K562 (cell line): ENCODE measurements around the gene GNAZ. TPM values are rescaled to one million over a fixed set of nuclear protein-coding genes. Genes with fewer than 3 reads are reported as not detected.

ENCODE experiments used
- CBFA2T2 ChIP-seq: fragments of 450-650 bp; conservative IDR thresholded peaks from 2 replicates; pipeline ENCODE4 v1.6.1; 2017; ENCODE audit warnings: mild to moderate bottlenecking
- CSDE1 ChIP-seq, 2 experiments: fragments of 450-650 bp; IDR thresholded peaks; 2 replicates each; pipeline ENCODE4 v1.6.1; 2016; ENCODE audit warnings: mild to moderate bottlenecking in 1 of 2
- GTF2F1 ChIP-seq: IDR thresholded peaks from 2 replicates; pipeline ENCODE4 v1.6.1; 2011; ENCODE audit warnings: low read depth, low read length, improper control_type of control experiment
- KDM4B ChIP-seq, 2 experiments: fragments of 450-650 bp in 1 of 2; sonication (generic) in 1 of 2; IDR thresholded peaks; 2 replicates each; pipeline ENCODE4 v1.6.1; 2016 to 2017; ENCODE audit warnings: borderline replicate concordance in 2 of 2, antibody characterized with exemption in 1 of 2, low read depth in 1 of 2, mild to moderate bottlenecking in 1 of 2
- MTF1 ChIP-seq: fragments of 250-450 bp; sonication (Bioruptor Pico); IDR thresholded peaks from 2 replicates; pipeline ENCODE4 v1.9.0; 2021; ENCODE audit warnings: moderate library complexity, mild to moderate bottlenecking, inconsistent platforms, borderline replicate concordance
- PHF20 ChIP-seq: fragments of 450-650 bp; IDR thresholded peaks from 2 replicates; pipeline ENCODE4 v1.6.1; 2018; ENCODE audit not compliant: partially characterized antibody
- RAD21 ChIP-seq, 2 experiments: fragments of 250-450 bp in 1 of 2; fragments of 450-650 bp in 1 of 2; sonication (Bioruptor Pico) in 1 of 2; formaldehyde crosslinking in 1 of 2; IDR thresholded peaks in 1 of 2; conservative IDR thresholded peaks in 1 of 2; 2 replicates each; pipeline versions ENCODE4 v1.4.0 to v1.8.0; 2020 to 2022; ENCODE audit warnings: mild to moderate bottlenecking in 2 of 2, moderate library complexity in 1 of 2
- SRSF3 ChIP-seq: fragments of 200-400 bp; formaldehyde crosslinking; IDR thresholded peaks from 2 replicates; pipeline ENCODE4 v1.6.1; 2016; ENCODE audit warnings: mild to moderate bottlenecking, low read length, moderate library complexity; ENCODE audit not compliant: insufficient read depth
- TCF7L2 ChIP-seq: fragments of 150-350 bp; IDR thresholded peaks from 2 replicates; pipeline ENCODE4 v1.6.1; 2016; ENCODE audit warnings: low read depth, mild to moderate bottlenecking, low read length, moderate library complexity
- ZNF12 ChIP-seq: sonication (generic); formaldehyde crosslinking; IDR thresholded peaks from 2 replicates; pipeline ENCODE4 v1.4.0; 2020; ENCODE audit warnings: mild to moderate bottlenecking, missing genetic modification reagents
- polyA plus RNA-seq, 8 experiments: library from polyadenylated mRNA; depleted of rRNA in 4 of 8; stranded (reverse) in 5 of 8; unstranded in 3 of 8; fragments of >200 nt; fragmentation: Nextera tagmentation in 2 of 8; fragmentation: Illumina TruSeq in 1 of 8; extraction: Ambion mirVana in 2 of 8; extraction: Trizol in 1 of 8; gene quantifications; 2 replicates each; pipeline versions ENCODE4 v1.2.1 to v1.2.3, GENCODE V29; 2011 to 2014; ENCODE audit warnings: inconsistent platforms in 1 of 8, missing spikeins in 1 of 8
- total RNA-seq, 7 experiments: library from RNA; depleted of rRNA in 6 of 7; stranded (reverse); fragments of >200 nt in 6 of 7; fragmentation: Illumina TruSeq in 2 of 7; extraction: Trizol in 2 of 7; gene quantifications; 2 replicates each; pipeline versions ENCODE4 v1.2.1 to v1.2.3, GENCODE V29; 2011 to 2021; ENCODE audit warnings: low replicate concordance in 1 of 7
- TF ChIP-seq, protein P1 (sequence below), 2 experiments: fragments of 450-650 bp in 1 of 2; sonication (generic) in 1 of 2; formaldehyde crosslinking in 1 of 2; IDR thresholded peaks; 2 replicates each; pipeline versions ENCODE4 v1.7.1 to v1.9.0; 2016 to 2022; ENCODE audit warnings: inconsistent platforms in 1 of 2, mild to moderate bottlenecking in 1 of 2, missing genetic modification reagents in 1 of 2
- TF ChIP-seq, protein P2 (sequence below): fragments of 250-450 bp; sonication (Bioruptor Pico); IDR thresholded peaks from 2 replicates; pipeline ENCODE4 v1.5.0; 2021
- TF ChIP-seq, protein P3 (sequence below): sonication (generic); formaldehyde crosslinking; IDR thresholded peaks from 2 replicates; pipeline ENCODE4 v1.8.1; 2023; ENCODE audit warnings: mild to moderate bottlenecking, missing genetic modification reagents
- TF ChIP-seq, protein P4 (sequence below): IDR thresholded peaks from 2 replicates; pipeline ENCODE4 v1.6.1; 2014; ENCODE audit warnings: antibody characterized with exemption

GNAZ gene
- total and polyA plus RNA-seq, 9 of the 15 experiments (the other 6 are each of a cell fraction or from before 2014, with no cell fraction given): 0.04 to 0.22 (median 0.13) TPM; not detected in 3

DNA sequence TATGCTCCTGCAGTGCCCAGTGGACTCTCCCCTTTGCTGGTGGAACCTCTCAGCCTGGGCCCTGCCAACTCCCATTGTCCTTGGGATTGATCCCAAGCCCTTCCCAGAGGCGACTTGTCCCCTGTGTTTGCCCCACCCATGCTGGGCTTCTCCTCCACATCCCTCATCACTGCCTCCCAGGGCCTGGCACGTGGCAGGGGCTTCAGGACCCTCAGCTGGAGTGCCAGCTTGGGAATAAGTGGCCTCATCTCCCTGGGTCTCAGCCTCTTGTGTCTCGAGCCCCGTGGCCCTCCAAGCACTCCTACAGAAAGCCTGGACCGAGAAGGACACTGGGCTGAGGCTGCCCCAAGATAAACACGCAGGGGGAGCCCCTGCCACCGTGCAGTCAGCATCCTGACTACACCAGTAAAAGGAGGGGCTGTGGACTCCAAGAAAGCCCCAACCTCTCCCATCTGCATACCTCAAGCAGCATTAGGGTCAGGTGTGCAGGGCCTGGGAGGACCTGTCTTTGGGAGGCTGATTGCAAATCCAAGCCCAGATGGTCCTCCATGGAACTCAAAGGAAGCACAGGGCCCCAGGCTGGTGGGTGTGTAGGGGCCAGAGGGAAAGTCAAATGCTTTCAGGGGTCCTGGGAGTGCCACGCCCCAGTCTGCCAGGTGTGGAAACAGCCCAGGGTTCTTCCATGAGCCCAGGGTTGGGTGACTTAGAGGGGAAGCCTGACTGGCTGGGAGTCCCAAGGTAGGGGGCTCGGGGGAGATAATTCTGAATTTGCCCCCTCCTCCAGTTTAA lies 9.5 kb upstream of the GNAZ start (continued):
- TF ChIP-seq, protein P1, sequence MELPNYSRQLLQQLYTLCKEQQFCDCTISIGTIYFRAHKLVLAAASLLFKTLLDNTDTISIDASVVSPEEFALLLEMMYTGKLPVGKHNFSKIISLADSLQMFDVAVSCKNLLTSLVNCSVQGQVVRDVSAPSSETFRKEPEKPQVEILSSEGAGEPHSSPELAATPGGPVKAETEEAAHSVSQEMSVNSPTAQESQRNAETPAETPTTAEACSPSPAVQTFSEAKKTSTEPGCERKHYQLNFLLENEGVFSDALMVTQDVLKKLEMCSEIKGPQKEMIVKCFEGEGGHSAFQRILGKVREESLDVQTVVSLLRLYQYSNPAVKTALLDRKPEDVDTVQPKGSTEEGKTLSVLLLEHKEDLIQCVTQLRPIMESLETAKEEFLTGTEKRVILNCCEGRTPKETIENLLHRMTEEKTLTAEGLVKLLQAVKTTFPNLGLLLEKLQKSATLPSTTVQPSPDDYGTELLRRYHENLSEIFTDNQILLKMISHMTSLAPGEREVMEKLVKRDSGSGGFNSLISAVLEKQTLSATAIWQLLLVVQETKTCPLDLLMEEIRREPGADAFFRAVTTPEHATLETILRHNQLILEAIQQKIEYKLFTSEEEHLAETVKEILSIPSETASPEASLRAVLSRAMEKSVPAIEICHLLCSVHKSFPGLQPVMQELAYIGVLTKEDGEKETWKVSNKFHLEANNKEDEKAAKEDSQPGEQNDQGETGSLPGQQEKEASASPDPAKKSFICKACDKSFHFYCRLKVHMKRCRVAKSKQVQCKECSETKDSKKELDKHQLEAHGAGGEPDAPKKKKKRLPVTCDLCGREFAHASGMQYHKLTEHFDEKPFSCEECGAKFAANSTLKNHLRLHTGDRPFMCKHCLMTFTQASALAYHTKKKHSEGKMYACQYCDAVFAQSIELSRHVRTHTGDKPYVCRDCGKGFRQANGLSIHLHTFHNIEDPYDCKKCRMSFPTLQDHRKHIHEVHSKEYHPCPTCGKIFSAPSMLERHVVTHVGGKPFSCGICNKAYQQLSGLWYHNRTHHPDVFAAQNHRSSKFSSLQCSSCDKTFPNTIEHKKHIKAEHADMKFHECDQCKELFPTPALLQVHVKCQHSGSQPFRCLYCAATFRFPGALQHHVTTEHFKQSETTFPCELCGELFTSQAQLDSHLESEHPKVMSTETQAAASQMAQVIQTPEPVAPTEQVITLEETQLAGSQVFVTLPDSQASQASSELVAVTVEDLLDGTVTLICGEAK (IDR thresholded peaks at IDR 0.05): no peak
- TF ChIP-seq, protein P1 (CRISPR knock-in tag; IDR thresholded peaks at IDR 0.05): 0 out of 2 replicates have a peak, but pooled peaks have one; percentile 36
- TF ChIP-seq PHF20 (no peak), SRSF3 (no peak), RAD21 (CRISPR knock-in tag; conservative IDR thresholded peaks at IDR 0.05 in 1 of 2, IDR thresholded peaks at IDR 0.05 in 1 of 2) (0 out of 4 replicates have a peak, but pooled peaks of 1 of the 2 experiments have one; percentile 14), ZNF12 (no peak), KDM4B (IDR thresholded peaks at IDR 0.05; ENCODE audit: borderline replicate concordance in 2 of 2, low read depth in 1 of 2) (no peak; a peak in 1 of 4 replicates), TCF7L2 (no peak), CSDE1 (IDR thresholded peaks at IDR 0.05) (no peak), GTF2F1 (peak; percentile 22; the same call in 1 of the 2 replicates), MTF1 (CRISPR knock-in tag) (no peak), CBFA2T2 (0 out of 2 replicates have a peak, but pooled peaks have one; percentile 5)
- TF ChIP-seq, protein P2, sequence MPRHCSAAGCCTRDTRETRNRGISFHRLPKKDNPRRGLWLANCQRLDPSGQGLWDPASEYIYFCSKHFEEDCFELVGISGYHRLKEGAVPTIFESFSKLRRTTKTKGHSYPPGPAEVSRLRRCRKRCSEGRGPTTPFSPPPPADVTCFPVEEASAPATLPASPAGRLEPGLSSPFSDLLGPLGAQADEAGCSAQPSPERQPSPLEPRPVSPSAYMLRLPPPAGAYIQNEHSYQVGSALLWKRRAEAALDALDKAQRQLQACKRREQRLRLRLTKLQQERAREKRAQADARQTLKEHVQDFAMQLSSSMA (CRISPR knock-in tag): no peak
- TF ChIP-seq, protein P3, sequence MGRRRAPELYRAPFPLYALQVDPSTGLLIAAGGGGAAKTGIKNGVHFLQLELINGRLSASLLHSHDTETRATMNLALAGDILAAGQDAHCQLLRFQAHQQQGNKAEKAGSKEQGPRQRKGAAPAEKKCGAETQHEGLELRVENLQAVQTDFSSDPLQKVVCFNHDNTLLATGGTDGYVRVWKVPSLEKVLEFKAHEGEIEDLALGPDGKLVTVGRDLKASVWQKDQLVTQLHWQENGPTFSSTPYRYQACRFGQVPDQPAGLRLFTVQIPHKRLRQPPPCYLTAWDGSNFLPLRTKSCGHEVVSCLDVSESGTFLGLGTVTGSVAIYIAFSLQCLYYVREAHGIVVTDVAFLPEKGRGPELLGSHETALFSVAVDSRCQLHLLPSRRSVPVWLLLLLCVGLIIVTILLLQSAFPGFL: no peak
- TF ChIP-seq, protein P4, sequence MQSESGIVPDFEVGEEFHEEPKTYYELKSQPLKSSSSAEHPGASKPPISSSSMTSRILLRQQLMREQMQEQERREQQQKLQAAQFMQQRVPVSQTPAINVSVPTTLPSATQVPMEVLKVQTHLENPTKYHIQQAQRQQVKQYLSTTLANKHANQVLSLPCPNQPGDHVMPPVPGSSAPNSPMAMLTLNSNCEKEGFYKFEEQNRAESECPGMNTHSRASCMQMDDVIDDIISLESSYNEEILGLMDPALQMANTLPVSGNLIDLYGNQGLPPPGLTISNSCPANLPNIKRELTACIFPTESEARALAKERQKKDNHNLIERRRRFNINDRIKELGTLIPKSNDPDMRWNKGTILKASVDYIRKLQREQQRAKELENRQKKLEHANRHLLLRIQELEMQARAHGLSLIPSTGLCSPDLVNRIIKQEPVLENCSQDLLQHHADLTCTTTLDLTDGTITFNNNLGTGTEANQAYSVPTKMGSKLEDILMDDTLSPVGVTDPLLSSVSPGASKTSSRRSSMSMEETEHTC: no peak
